NK-92 treated with Interleukin-12 subunit alpha and Interleukin-12 subunit beta, amount 100 ng/mL, for 24 hours (cell line): ENCODE data around the gene LSM3.

ENCODE experiments used
- DNase-seq: peaks from one replicate; lab custom pipeline; 2025; lab: John Stamatoyannopoulos, UW

The LSM3 gene

GRCh38 chr3:14157951-14158350 is 20.7 kb upstream of the LSM3 start:
- no peak for DNase-seq

- DNase-seq = no peak
Observed at GRCh38 chr3:14158370-14158769, 20.2 kb upstream of the LSM3 start.

GRCh38 chr3:14159426-14159825 is 19.2 kb upstream of the LSM3 start:
- DNase-seq = no peak

- DNase-seq = no peak
Observed at GRCh38 chr3:14161282-14161681, 17.3 kb upstream of the LSM3 start.

- DNase-seq = no peak
Observed at GRCh38 chr3:14162178-14162577, 16.4 kb upstream of the LSM3 start.

- no peak for DNase-seq
Observed at GRCh38 chr3:14166877-14167603, 11.6 kb upstream of the LSM3 start.

GRCh38 chr3:14169435-14169834 is 9.2 kb upstream of the LSM3 start:
- DNase-seq = no peak

- no peak for DNase-seq
Observed at GRCh38 chr3:14169871-14170270, 8.7 kb upstream of the LSM3 start.

GRCh38 chr3:14170531-14171159 is 8.0 kb upstream of the LSM3 start:
- no peak for DNase-seq

GRCh38 chr3:14172496-14172895 is 6.1 kb upstream of the LSM3 start:
- no peak for DNase-seq

GRCh38 chr3:14174483-14174882 is 4.1 kb upstream of the LSM3 start:
- no peak for DNase-seq

GRCh38 chr3:14175383-14176037 is 3.1 kb upstream of the LSM3 start:
- peak; percentile 5 for DNase-seq

GRCh38 chr3:14177580-14178246 is 904 bp upstream of the LSM3 start:
- DNase-seq = no peak

- DNase-seq = no peak
Observed at GRCh38 chr3:14179114-14179465, 473 bp downstream of the LSM3 start.

GRCh38 chr3:14179795-14180194 is 1.2 kb downstream of the LSM3 start:
- DNase-seq = no peak

- DNase-seq = no peak
Observed at GRCh38 chr3:14181253-14181652, 2.6 kb downstream of the LSM3 start.

- DNase-seq = no peak
Observed at GRCh38 chr3:14183015-14183577, 4.5 kb downstream of the LSM3 start.

GRCh38 chr3:14186854-14187458 is 8.3 kb downstream of the LSM3 start:
- DNase-seq = no peak

GRCh38 chr3:14188041-14188754 is 9.6 kb downstream of the LSM3 start:
- no peak for DNase-seq

- DNase-seq = no peak
Observed at GRCh38 chr3:14194865-14195264, 16.2 kb downstream of the LSM3 start.

GRCh38 chr3:14199641-14200040 is 21.0 kb downstream of the LSM3 start:
- DNase-seq = no peak
